ENCODE measurements around the gene MMEL1.
"Not testable (repeated sequence)": the region's sequence is repeated elsewhere in the genome, so short reads cannot be mapped to it uniquely, and the experiment has no call there.

MMEL1 gene

GRCh38 chr1:2557482-2558400 lies 75.1 kb downstream of the MMEL1 start:
- DNase-seq (ENCODE audit: low read depth): no peak

- no peak for DNase-seq (ENCODE audit: low read depth)
These were observed 75.9 kb downstream of the MMEL1 start for GRCh38 chr1:2556678-2557481.

GRCh38 chr1:2556277-2556677 lies 76.5 kb downstream of the MMEL1 start, which contains the start of gene TNFRSF14:
TSS of gene TNFRSF14 (plus strand) at chr1:2556371. CDS start at chr1:2556665, 294 bp downstream.
- DNase-seq (ENCODE audit: low read depth): no peak

GRCh38 chr1:2555634-2556276 lies 77.1 kb downstream of the MMEL1 start:
- no peak for DNase-seq (ENCODE audit: low read depth)

GRCh38 chr1:2554621-2555387 lies 78.0 kb downstream of the MMEL1 start:
- no peak for DNase-seq (ENCODE audit: low read depth)

GRCh38 chr1:2553871-2554620 lies 78.8 kb downstream of the MMEL1 start:
- no peak for DNase-seq (ENCODE audit: low read depth)

GRCh38 chr1:2553076-2553475 lies 79.7 kb downstream of the MMEL1 start:
- not testable (repeated sequence) for DNase-seq (ENCODE audit: low read depth)

GRCh38 chr1:2552189-2552588 lies 80.6 kb downstream of the MMEL1 start:
- no peak for DNase-seq (ENCODE audit: low read depth)

GRCh38 chr1:2551544-2551943 lies 81.3 kb downstream of the MMEL1 start:
- not testable (repeated sequence) for DNase-seq (ENCODE audit: low read depth)

GRCh38 chr1:2550309-2550861 lies 82.4 kb downstream of the MMEL1 start:
- not testable (repeated sequence) for DNase-seq (ENCODE audit: low read depth)

- not testable (repeated sequence) for DNase-seq (ENCODE audit: low read depth)
These were observed 83.3 kb downstream of the MMEL1 start for GRCh38 chr1:2549367-2550029.

GRCh38 chr1:2548068-2548589 lies 84.7 kb downstream of the MMEL1 start:
- peak; percentile 29 for DNase-seq (ENCODE audit: low read depth)

GRCh38 chr1:2547210-2548067 lies 85.4 kb downstream of the MMEL1 start:
- DNase-seq (ENCODE audit: low read depth): no peak

- peak; percentile 34 for DNase-seq (ENCODE audit: low read depth)
These were observed 86.2 kb downstream of the MMEL1 start for GRCh38 chr1:2546515-2547209.

GRCh38 chr1:2545754-2546514 lies 86.9 kb downstream of the MMEL1 start:
- DNase-seq (ENCODE audit: low read depth): peak; percentile 43

GRCh38 chr1:2544875-2545640 lies 87.8 kb downstream of the MMEL1 start:
- DNase-seq (ENCODE audit: low read depth): no peak
